Small intestine (tissue), 7 donors: ENCODE results near the gene DNAH2. TPM values are rescaled to one million over a fixed set of nuclear protein-coding genes. Genes with fewer than 3 reads are reported as not detected.

Source experiments
- DNase-seq, 2 donors: peaks; one replicate each; pipeline versions ENCODE4 v3.0.0 to v3.0.0-alpha.2; 2013
- FAIRE-seq: peaks from 2 replicates; lab custom pipeline; 2012; peaks lifted over from hg19 to GRCh38; lab: Jason Lieb, UNC
- H3K27ac ChIP-seq, 3 donors: one replicate each; pipeline ENCODE4 v1.5.1; 2013; ENCODE audit warnings: low read length in 2 of 3, mild to moderate bottlenecking in 2 of 3, control low read depth in 1 of 3, inconsistent platforms in 1 of 3, low read depth in 1 of 3, moderate library complexity in 1 of 3
- H3K27me3 ChIP-seq, 3 donors: one replicate each; pipeline ENCODE4 v1.6.1; 2013; ENCODE audit warnings: low read length in 3 of 3, inconsistent platforms in 1 of 3; ENCODE audit not compliant: control insufficient read depth in 3 of 3, insufficient read depth in 3 of 3
- H3K36me3 ChIP-seq, 3 donors: one replicate each; pipeline ENCODE4 v1.6.1; 2013; ENCODE audit warnings: low read length in 3 of 3, inconsistent platforms in 1 of 3, low read depth in 1 of 3, mild to moderate bottlenecking in 1 of 3, moderate library complexity in 1 of 3; ENCODE audit not compliant: control insufficient read depth in 3 of 3, insufficient read depth in 2 of 3
- H3K4me1 ChIP-seq, 3 donors: one replicate each; pipeline ENCODE4 v1.6.1; 2013; ENCODE audit warnings: low read length in 2 of 3, inconsistent platforms in 1 of 3, low read depth in 1 of 3, mild to moderate bottlenecking in 1 of 3, moderate library complexity in 1 of 3; ENCODE audit not compliant: control insufficient read depth in 3 of 3, insufficient read depth in 2 of 3
- H3K4me3 ChIP-seq, 3 donors: one replicate each; pipeline ENCODE4 v1.5.1; 2013; ENCODE audit warnings: low read length in 3 of 3, control low read depth in 1 of 3, inconsistent platforms in 1 of 3, low read depth in 1 of 3, mild to moderate bottlenecking in 1 of 3, moderate library complexity in 1 of 3
- H3K9me3 ChIP-seq, 2 donors: one replicate each; pipeline ENCODE4 v1.6.1; 2013; ENCODE audit warnings: low read depth in 1 of 2, low read length in 1 of 2; ENCODE audit not compliant: control insufficient read depth in 2 of 2, insufficient read depth in 1 of 2
- WGBS, 3 donors: extraction: QIAGEN DNeasy Blood & Tissue Kit; methylation state at CpG; one replicate each; pipeline ENCODE4 v1.1.7; 2013; 5-methylcytosine and 5-hydroxymethylcytosine counted together
- polyA plus RNA-seq, 4 donors: library from polyadenylated mRNA; stranded (reverse) in 3 of 4; unstranded in 1 of 4; fragments of 200-250 nt in 3 of 4; fragments of 120-200 nt in 1 of 4; gene quantifications; one replicate each; pipeline versions ENCODE4 v1.2.1 to v1.2.3, GENCODE V29; 2013
- donor health status: healthy with polysubstance abuse.
- donor health status: control.
- donor health status: control.
- donor health status: Bipolar disorder and iron deficiency.
- donor health status: healthy.

Gene DNAH2
- polyA plus RNA-seq, 4 donors = 0.04 to 0.09 TPM; not detected in 2

GRCh38 chr17:7706631-7707354, 10.8 kb upstream of the DNAH2 start:
- peaks cover 10 to 60% (median 17%) of the 10 kb centered on the region in 3 donors for H3K27me3 ChIP-seq
- DNase-seq (no peak), FAIRE-seq (no peak)
- H3K4me1 ChIP-seq = peaks cover 0 to 17% (median 0%) of the 10 kb centered on the region in 3 donors
- H3K36me3 ChIP-seq = peaks cover 0 to 12% (median 3%) of the 10 kb centered on the region in 3 donors
- no peak overlapping the region for H3K27ac ChIP-seq
- no peak overlapping the region for H3K4me3 ChIP-seq
- H3K9me3 ChIP-seq = peaks cover 0 to 2% of the 10 kb centered on the region in 2 donors
- WGBS, 3 donors = 85 to 90% (median 88%) methylated on average over 3 of the region's 3 CpGs

GRCh38 chr17:7707446-7707845, 10.1 kb upstream of the DNAH2 start:
- DNase-seq (no peak), FAIRE-seq (no peak)
- H3K4me1 ChIP-seq = peaks cover 0 to 17% (median 0%) of the 10 kb centered on the region in 3 donors
- H3K36me3 ChIP-seq = peaks cover 0 to 7% (median 0%) of the 10 kb centered on the region in 3 donors
- peaks cover 10 to 67% (median 17%) of the 10 kb centered on the region in 3 donors for H3K27me3 ChIP-seq
- H3K4me3 ChIP-seq = no peak overlapping the region
- H3K9me3 ChIP-seq = peaks cover 0 to 2% of the 10 kb centered on the region in 2 donors
- H3K27ac ChIP-seq = no peak overlapping the region
- 80 to 84% (median 83%) methylated on average over 8 to 9 of the region's 9 CpGs for WGBS, 3 donors

- Histone ChIP-seq H3K4me1 (peaks cover 0 to 17% (median 0%) of the 10 kb centered on the region in 3 donors), H3K9me3 (peaks cover 0 to 2% of the 10 kb centered on the region in 2 donors), H3K4me3 (no peak overlapping the region), H3K27me3 (peaks cover 10 to 73% (median 17%) of the 10 kb centered on the region in 3 donors), H3K27ac (no peak overlapping the region), H3K36me3 (peaks cover 0 to under 1% (median 0%) of the 10 kb centered on the region in 3 donors)
- WGBS, 3 donors = 75 to 87% (median 80%) methylated on average over 22 of the region's 22 CpGs
- DNase-seq = no peak
- no peak for FAIRE-seq
Measured at GRCh38 chr17:7707858-7708750, 9.4 kb upstream of the DNAH2 start.

- no peak overlapping the region for H3K4me3 ChIP-seq
- DNase-seq (no peak), FAIRE-seq (no peak)
- peaks cover 4 to 73% (median 13%) of the 10 kb centered on the region in 3 donors for H3K27me3 ChIP-seq
- no peaks in the 10 kb centered on the region for H3K36me3 ChIP-seq
- peaks cover 0 to under 1% of the 10 kb centered on the region in 2 donors for H3K9me3 ChIP-seq
- no peak overlapping the region for H3K27ac ChIP-seq
- WGBS, 3 donors = 71 to 80% (median 71%) methylated on average over 9 to 11 of the region's 11 CpGs
- H3K4me1 ChIP-seq = peaks cover 0 to 12% (median 0%) of the 10 kb centered on the region in 3 donors
Measured at GRCh38 chr17:7709031-7709430, 8.5 kb upstream of the DNAH2 start.

GRCh38 chr17:7710301-7710700, 7.2 kb upstream of the DNAH2 start:
- FAIRE-seq = no peak
- Histone ChIP-seq H3K4me1 (peaks cover 0 to 5% (median 0%) of the 10 kb centered on the region in 3 donors), H3K4me3 (no peak overlapping the region), H3K27me3 (peaks cover 0 to 70% (median 8%) of the 10 kb centered on the region in 3 donors), H3K27ac (no peak overlapping the region), H3K36me3 (no peaks in the 10 kb centered on the region), H3K9me3 (no peaks in the 10 kb centered on the region)
- DNase-seq = no peak
- WGBS, 3 donors = 80 to 91% (median 89%) methylated on average over 7 of the region's 7 CpGs

- Histone ChIP-seq H3K9me3 (no peaks in the 10 kb centered on the region), H3K27ac (no peak overlapping the region), H3K36me3 (no peaks in the 10 kb centered on the region), H3K4me3 (no peak overlapping the region), H3K27me3 (peaks cover 0 to 70% (median 3%) of the 10 kb centered on the region in 3 donors), H3K4me1 (peaks cover 0 to 2% (median 0%) of the 10 kb centered on the region in 3 donors)
- FAIRE-seq (no peak), DNase-seq (no peak)
- WGBS, 3 donors = 72 to 80% (median 76%) methylated on average over 7 of the region's 7 CpGs
Measured at GRCh38 chr17:7711051-7711755, 6.3 kb upstream of the DNAH2 start.

- DNase-seq (no peak), FAIRE-seq (no peak)
- no peaks in the 10 kb centered on the region for H3K36me3 ChIP-seq
- peaks cover 0 to 9% (median 6%) of the 10 kb centered on the region in 3 donors for H3K4me1 ChIP-seq
- WGBS, 3 donors = 12 to 17% (median 15%) methylated on average over 18 to 19 of the region's 19 CpGs
- H3K9me3 ChIP-seq = no peaks in the 10 kb centered on the region
- H3K27me3 ChIP-seq = peaks cover 0 to 63% (median under 1%) of the 10 kb centered on the region in 3 donors
- no peak overlapping the region for H3K4me3 ChIP-seq
- H3K27ac ChIP-seq = no peak overlapping the region
Measured at GRCh38 chr17:7712111-7712771, 5.3 kb upstream of the DNAH2 start.
